Epithelial cell of esophagus (primary cell): Measurements from ENCODE around the gene KRT1.
"Not testable (repeated sequence)": the region's sequence is repeated elsewhere in the genome, so short reads cannot be mapped to it uniquely, and the experiment has no call there.

ENCODE experiments used
- DNase-seq: peaks from one replicate; pipeline ENCODE4 v3.0.0; 2010; ENCODE audit warnings: low read depth
- H3K4me3 ChIP-seq: 2 replicates; pipeline ENCODE4 v1.5.1; 2011; ENCODE audit warnings: mild to moderate bottlenecking, low read length, control low read depth
- TF ChIP-seq, protein P1 (sequence below): IDR thresholded peaks from 2 replicates; pipeline ENCODE4 v1.5.1; 2011; ENCODE audit warnings: low read depth, mild to moderate bottlenecking, low read length, control low read depth, inconsistent platforms; ENCODE audit not compliant: insufficient read depth; ENCODE audit errors: missing control alignments

KRT1 gene

DNA sequence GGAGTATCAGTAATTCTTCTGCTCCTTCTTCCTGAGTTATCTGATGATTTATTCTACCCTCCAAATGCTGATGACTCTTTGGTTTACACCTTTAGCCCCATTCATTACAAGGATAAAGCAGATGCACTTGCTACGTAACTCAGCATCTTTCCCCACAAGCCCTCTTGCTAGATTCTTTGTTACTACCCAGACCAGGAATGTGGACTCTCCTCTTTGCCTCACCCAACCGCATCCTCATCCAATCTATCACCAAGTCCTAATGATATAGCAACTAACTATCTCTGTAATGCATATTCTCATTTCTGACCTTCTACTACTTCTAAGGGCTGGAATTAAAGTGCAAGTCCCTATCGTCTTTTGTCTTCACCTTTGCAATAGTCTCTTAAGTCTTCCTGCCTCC lies 9.2 kb downstream of the KRT1 start:
- H3K4me3 ChIP-seq: no peak overlapping the region
- DNase-seq: peak; percentile 88
- TF ChIP-seq, protein P1, sequence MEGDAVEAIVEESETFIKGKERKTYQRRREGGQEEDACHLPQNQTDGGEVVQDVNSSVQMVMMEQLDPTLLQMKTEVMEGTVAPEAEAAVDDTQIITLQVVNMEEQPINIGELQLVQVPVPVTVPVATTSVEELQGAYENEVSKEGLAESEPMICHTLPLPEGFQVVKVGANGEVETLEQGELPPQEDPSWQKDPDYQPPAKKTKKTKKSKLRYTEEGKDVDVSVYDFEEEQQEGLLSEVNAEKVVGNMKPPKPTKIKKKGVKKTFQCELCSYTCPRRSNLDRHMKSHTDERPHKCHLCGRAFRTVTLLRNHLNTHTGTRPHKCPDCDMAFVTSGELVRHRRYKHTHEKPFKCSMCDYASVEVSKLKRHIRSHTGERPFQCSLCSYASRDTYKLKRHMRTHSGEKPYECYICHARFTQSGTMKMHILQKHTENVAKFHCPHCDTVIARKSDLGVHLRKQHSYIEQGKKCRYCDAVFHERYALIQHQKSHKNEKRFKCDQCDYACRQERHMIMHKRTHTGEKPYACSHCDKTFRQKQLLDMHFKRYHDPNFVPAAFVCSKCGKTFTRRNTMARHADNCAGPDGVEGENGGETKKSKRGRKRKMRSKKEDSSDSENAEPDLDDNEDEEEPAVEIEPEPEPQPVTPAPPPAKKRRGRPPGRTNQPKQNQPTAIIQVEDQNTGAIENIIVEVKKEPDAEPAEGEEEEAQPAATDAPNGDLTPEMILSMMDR: no peak

DNA sequence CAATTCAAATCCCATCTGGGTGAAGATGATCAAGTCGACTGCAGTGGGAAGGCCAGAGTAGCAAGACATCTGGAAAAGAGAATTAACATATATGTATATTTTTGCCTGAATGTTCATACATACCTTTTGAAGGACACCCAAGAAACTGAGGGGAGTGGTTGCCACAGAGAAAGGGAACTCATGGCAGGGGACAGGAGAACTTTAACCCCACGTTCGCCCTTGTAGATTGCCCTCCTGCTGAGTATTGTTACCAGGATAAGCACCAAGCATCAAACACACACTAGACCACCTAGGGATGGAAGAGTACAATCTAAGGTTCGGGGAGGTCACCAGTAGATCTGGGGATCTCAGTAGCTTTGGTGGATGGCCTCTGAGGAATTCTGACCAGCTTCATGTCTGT lies 9.7 kb downstream of the KRT1 start:
- DNase-seq: no peak
- TF ChIP-seq, protein P1: no peak
- no peak overlapping the region for H3K4me3 ChIP-seq

DNA sequence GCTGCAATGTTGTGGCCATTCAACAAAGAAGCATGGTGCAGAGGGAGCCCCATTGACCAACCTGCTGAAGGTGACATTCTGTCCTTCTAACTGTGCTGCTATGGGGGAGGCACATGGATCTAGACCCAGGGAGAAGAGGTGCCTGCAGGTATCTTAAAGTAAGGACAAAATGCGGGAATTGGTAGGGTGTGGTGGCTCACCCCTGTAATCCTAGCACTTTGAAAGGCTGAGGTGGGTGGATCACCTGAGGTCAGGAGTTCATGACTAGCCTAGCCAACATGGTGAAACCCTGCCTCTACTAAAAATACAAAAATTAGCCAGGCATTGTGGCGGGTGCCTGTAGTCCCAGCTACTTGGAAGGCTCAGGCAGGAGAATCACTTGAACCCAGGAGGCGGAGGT lies 10.3 kb downstream of the KRT1 start:
- not testable (repeated sequence) for DNase-seq

DNA sequence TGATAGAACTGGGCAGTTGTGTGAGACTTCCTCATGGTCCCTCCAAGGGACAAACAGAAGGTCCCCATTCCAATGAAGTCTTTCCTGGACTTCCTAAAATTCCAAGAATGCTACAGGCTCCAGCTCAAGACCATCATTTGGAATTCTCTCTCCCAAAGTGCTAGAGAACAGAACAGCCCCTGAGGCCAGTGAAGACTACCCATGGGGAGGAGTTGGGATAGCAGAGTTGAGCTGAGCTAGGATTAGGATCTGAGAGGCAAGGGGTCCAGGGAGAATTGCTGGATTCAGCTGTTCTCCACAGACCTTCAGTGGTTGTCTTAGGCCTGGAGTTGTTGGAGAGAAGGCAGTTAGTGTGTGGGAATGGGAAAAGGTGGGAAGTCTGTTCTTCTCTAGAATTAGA lies 10.8 kb downstream of the KRT1 start:
- no peak overlapping the region for H3K4me3 ChIP-seq
- no peak for DNase-seq
- TF ChIP-seq, protein P1: no peak

More for the DNA sequence above, 10.3 kb downstream of the KRT1 start:
- not testable (repeated sequence) for H3K4me3 ChIP-seq

DNA sequence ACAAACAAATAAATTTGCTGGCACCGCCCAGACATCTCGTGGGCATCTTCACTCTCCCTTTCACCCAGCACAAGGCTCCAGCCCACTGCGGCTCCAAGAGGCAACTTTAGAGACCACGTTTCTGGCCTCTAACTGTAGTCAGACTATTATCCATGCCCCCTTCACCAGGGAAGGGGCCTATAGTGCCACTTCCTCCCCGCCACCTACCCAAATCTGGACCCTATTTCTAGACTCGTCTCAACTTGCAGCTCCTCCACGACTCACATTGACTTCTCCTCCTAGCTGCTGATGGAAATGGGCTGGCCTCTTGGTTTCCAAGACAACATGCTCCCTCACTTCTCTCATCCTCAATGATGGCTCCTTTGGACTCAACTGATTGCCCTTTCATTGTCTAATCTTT lies 12.3 kb downstream of the KRT1 start:
- no peak overlapping the region for H3K4me3 ChIP-seq
- TF ChIP-seq, protein P1: no peak
- DNase-seq: no peak

DNA sequence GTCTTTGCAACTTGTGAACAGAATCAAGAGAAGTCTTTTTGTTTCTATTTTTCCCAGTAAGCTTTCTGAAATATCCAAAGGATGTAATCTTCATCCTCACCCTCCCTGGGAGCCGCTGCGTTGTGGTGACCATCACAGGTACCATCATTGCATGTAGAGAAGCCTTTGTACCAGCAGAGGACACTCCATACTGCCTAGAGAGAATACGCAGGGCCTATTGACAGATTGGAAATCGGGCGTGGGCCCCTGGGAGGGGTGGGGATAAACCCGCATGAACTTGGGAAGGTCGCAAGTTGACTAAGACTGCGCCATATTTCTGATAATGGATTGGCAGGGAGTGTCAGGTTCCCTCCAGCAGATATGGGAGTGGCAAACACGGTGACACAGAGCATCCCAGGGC lies 12.7 kb downstream of the KRT1 start:
- no peak for DNase-seq
- TF ChIP-seq, protein P1: peak; percentile 23
- H3K4me3 ChIP-seq: no peak overlapping the region

DNA sequence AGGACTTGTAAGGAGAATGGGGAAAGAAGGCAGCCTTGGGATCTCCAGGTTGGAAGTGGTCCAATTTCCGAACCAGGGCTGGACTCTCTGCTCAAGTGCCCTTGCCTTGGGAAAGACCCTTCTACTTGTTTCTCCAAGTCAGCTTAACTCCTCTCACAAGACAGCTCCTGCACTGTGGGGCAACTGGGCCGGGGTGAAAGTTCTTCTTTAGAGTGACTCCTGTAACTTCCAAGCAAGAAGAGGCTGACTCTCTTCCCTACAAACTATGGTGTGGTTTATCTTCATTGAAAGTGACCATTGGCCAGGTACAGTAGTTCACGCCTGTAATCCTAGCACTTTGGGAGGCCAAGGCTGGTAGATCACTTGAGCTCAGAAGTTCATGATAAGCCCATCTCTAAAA lies 13.7 kb downstream of the KRT1 start:
- no peak for DNase-seq
- H3K4me3 ChIP-seq: no peak overlapping the region
- TF ChIP-seq, protein P1: no peak

DNA sequence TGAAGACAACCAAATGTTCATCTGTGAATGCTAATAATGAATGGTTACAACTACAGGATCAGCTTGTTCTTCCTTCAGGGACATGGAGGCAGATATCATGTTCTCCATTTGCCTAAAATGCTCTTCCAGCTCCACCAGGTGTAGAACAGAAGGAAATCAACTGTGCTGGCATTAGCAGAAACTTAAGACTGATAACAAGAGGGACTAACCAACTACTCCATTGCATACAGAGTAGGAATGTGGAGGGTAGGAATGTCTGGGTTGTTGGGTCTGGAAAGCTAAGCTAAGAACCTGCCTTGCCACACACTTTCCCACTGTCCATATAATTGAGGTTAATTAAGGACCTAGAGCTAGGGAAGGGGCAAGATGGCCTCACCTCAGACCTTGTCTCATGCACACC lies 16.8 kb downstream of the KRT1 start:
- DNase-seq: no peak
- no peak overlapping the region for H3K4me3 ChIP-seq
- TF ChIP-seq, protein P1: no peak
